Chondrocyte (in vitro differentiated cells): ENCODE measurements around the gene ZIC3. TPM values are rescaled to one million over a fixed set of nuclear protein-coding genes. Genes with fewer than 3 reads are reported as not detected.

Source experiments
- DNase-seq: peaks from one replicate; pipeline ENCODE4 v3.0.0; 2021; ENCODE audit warnings: mixed read lengths, low spot score
- H3K27ac Mint-ChIP-seq: one replicate; pipeline ENCODE4 v1.8.0; 2021; ENCODE audit warnings: mild to moderate bottlenecking, moderate library complexity, mixed read lengths; ENCODE audit not compliant: unreplicated experiment
- H3K27me3 Mint-ChIP-seq: 2 replicates; pipeline ENCODE4 v1.8.0; 2021; ENCODE audit warnings: low read depth, mixed read lengths
- H3K36me3 Mint-ChIP-seq: 2 replicates; pipeline ENCODE4 v1.8.0; 2021; ENCODE audit warnings: low read depth, mixed read lengths
- H3K4me1 Mint-ChIP-seq: 2 replicates; pipeline ENCODE4 v1.8.0; 2021; ENCODE audit warnings: low read depth, mild to moderate bottlenecking, mixed read lengths
- H3K4me3 Mint-ChIP-seq: one replicate; pipeline ENCODE4 v1.8.0; 2021; ENCODE audit warnings: mild to moderate bottlenecking, moderate library complexity, mixed read lengths; ENCODE audit not compliant: unreplicated experiment
- H3K9me3 Mint-ChIP-seq: 2 replicates; pipeline ENCODE4 v1.8.0; 2021; ENCODE audit warnings: low read depth, mixed read lengths
- CTCF ChIP-seq: fragments of 200-600 bp; sonication (generic); IDR thresholded peaks from 2 replicates; pipeline ENCODE4 v1.5.0; 2021; ENCODE audit warnings: antibody characterized with exemption, mild to moderate bottlenecking, moderate library complexity
- long read RNA-seq: library from polyadenylated mRNA; stranded (forward); transcript quantifications from one replicate; pipeline ENCODE4 v2.0.0, GENCODE V29; 2021
- total RNA-seq: library from RNA; stranded (reverse); gene quantifications from 3 replicates; pipeline ENCODE4 v1.2.1, GENCODE V29; 2021

Gene ZIC3
- not detected in 3 replicates for total RNA-seq
- long read RNA-seq, result 0 reads

GRCh38 chrX:137565921-137566745, at the start of gene ZIC3:
Gene ZIC3 (plus strand): TSS chrX:137566127. CDS start chrX:137566692, 565 bp downstream.
- TF ChIP-seq CTCF, result no peak
- H3K27me3 Mint-ChIP-seq, result peaks cover 48% of the 10 kb centered on the region
- H3K9me3 Mint-ChIP-seq, result peaks cover 9% of the 10 kb centered on the region
- H3K27ac Mint-ChIP-seq, result no peak within 1 kb of the TSS
- no peak for DNase-seq
- peaks cover 4% of the 10 kb centered on the region for H3K36me3 Mint-ChIP-seq
- H3K4me3 Mint-ChIP-seq, result peak within 1 kb of the TSS; percentile 68
- H3K4me1 Mint-ChIP-seq, result peaks cover 7% of the 10 kb centered on the region

- Mint-ChIP-seq H3K4me1 (no peaks in the 10 kb centered on the region), H3K27me3 (no peaks in the 10 kb centered on the region), H3K4me3 (no peak overlapping the region), H3K36me3 (no peaks in the 10 kb centered on the region), H3K27ac (no peak overlapping the region), H3K9me3 (peaks cover 22% of the 10 kb centered on the region)
- DNase-seq, result no peak
- TF ChIP-seq CTCF, result no peak
Measured at GRCh38 chrX:137519459-137519858, 46.5 kb upstream of the ZIC3 start.

GRCh38 chrX:137545711-137546651, 19.9 kb upstream of the ZIC3 start:
- Mint-ChIP-seq H3K4me3 (no peak overlapping the region), H3K9me3 (peaks cover 20% of the 10 kb centered on the region), H3K36me3 (no peaks in the 10 kb centered on the region), H3K27ac (no peak overlapping the region), H3K4me1 (no peaks in the 10 kb centered on the region), H3K27me3 (peaks cover 20% of the 10 kb centered on the region)
- TF ChIP-seq CTCF, result no peak
- DNase-seq, result no peak

- Mint-ChIP-seq H3K36me3 (no peaks in the 10 kb centered on the region), H3K27ac (no peak overlapping the region), H3K4me1 (no peaks in the 10 kb centered on the region), H3K9me3 (peaks cover 24% of the 10 kb centered on the region), H3K4me3 (no peak overlapping the region), H3K27me3 (peaks cover 25% of the 10 kb centered on the region)
- DNase-seq, result no peak
- no peak for TF ChIP-seq CTCF
Measured at GRCh38 chrX:137547291-137547690, 18.6 kb upstream of the ZIC3 start.

- TF ChIP-seq CTCF, result no peak
Measured at GRCh38 chrX:137548261-137548660, 17.7 kb upstream of the ZIC3 start.

More at GRCh38 chrX:137548261-137548660, 17.7 kb upstream of the ZIC3 start:
- no peaks in the 10 kb centered on the region for H3K4me1 Mint-ChIP-seq
- no peak overlapping the region for H3K4me3 Mint-ChIP-seq
- H3K9me3 Mint-ChIP-seq, result peaks cover 19% of the 10 kb centered on the region
- H3K36me3 Mint-ChIP-seq, result no peaks in the 10 kb centered on the region
- H3K27me3 Mint-ChIP-seq, result peaks cover 25% of the 10 kb centered on the region
- no peak overlapping the region for H3K27ac Mint-ChIP-seq
- no peak for DNase-seq
